ENCODE results near the gene MUC5B. TPM values are rescaled to one million over a fixed set of nuclear protein-coding genes. Genes with fewer than 3 reads are reported as not detected.

Gene MUC5B
- total and polyA plus RNA-seq, 2 donors (not counting 3 experiments of a cell fraction or from before 2014, with no cell fraction given) = not detected

DNA sequence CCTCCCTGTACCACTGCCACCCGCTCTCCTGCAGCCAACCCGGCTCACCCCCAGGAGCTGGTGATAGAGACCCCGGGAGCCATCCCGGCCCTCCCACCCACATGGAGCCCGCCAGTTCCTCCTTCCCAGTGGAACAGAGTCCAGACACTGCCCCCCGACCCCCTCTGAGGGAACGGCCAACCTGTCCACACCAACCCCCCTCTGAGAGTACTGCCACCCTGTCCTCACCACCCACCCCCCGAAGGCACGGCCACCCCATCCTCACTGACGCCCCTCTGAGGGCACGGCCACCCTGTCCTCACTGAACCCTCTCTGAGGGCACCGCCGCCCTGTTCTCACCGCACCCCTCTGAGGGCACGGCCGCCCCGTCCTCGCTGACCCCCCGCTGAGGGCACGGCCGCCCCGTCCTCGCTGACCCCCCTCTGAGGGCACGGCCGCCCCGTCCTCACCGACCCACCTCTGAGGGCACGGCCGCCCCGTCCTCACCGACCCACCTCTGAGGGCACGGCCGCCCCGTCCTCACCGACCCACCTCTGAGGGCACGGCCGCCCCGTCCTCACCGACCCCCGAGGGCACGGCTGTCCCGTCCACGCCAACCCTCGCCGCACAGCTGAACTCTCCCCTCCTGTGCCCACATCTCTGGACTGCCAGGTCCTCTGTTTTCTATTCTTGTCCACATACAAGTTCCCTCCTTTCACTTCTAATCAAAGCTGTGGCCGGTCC lies 68.6 kb downstream of the MUC5B start:
- Histone ChIP-seq H3K9ac (replicated peaks; ENCODE audit: extremely low read depth, insufficient read depth, low read length) (no peak overlapping the region), H3K4me3 (replicated peaks in 1 of 3; ENCODE audit: insufficient read depth in 1 of 3, low read depth in 1 of 3, low read length in 3 of 3) (no peak overlapping the region), H4K20me1 (replicated peaks; ENCODE audit: control insufficient read depth, extremely low read depth, insufficient read depth, low read length) (no peaks in the 10 kb centered on the region), H3K9me3 (replicated peaks; ENCODE audit: control insufficient read depth, insufficient read depth, low read length) (no peaks in the 10 kb centered on the region), H3K9me1 (replicated peaks; ENCODE audit: control insufficient read depth, extremely low read depth, insufficient read depth, low read length) (no peaks in the 10 kb centered on the region), H3K4me2 (ENCODE audit: insufficient read depth, low read length) (no peak overlapping the region), H3K79me2 (ENCODE audit: control insufficient read depth, insufficient read depth, low read length) (peaks cover 10% of the 10 kb centered on the region), H3K27ac (ENCODE audit: insufficient read depth, low read depth, low read length) (no peak overlapping the region), H3K27me3 (ENCODE audit: control insufficient read depth in 2 of 2, insufficient read depth in 2 of 2, low read length in 2 of 2) (no peaks in the 10 kb centered on the region), H2AFZ (ENCODE audit: low read depth, low read length) (no peak overlapping the region), H3K36me3 (ENCODE audit: control insufficient read depth in 2 of 2, extremely low read depth in 1 of 2, insufficient read depth in 2 of 2, low read length in 2 of 2) (peaks cover 3 to 40% of the 10 kb centered on the region in 2 experiments), H3K4me1 (ENCODE audit: control insufficient read depth, extremely low read depth, insufficient read depth, low read length) (no peaks in the 10 kb centered on the region)
- TF ChIP-seq GATA2 (IDR thresholded peaks at IDR 0.05; ENCODE audit: insufficient read depth, insufficient read length, low read depth, low read length) = no peak
- no peak for TF ChIP-seq POLR2A (IDR thresholded peaks at IDR 0.05; ENCODE audit: low read depth, low read length)
- TF ChIP-seq, protein P1, sequence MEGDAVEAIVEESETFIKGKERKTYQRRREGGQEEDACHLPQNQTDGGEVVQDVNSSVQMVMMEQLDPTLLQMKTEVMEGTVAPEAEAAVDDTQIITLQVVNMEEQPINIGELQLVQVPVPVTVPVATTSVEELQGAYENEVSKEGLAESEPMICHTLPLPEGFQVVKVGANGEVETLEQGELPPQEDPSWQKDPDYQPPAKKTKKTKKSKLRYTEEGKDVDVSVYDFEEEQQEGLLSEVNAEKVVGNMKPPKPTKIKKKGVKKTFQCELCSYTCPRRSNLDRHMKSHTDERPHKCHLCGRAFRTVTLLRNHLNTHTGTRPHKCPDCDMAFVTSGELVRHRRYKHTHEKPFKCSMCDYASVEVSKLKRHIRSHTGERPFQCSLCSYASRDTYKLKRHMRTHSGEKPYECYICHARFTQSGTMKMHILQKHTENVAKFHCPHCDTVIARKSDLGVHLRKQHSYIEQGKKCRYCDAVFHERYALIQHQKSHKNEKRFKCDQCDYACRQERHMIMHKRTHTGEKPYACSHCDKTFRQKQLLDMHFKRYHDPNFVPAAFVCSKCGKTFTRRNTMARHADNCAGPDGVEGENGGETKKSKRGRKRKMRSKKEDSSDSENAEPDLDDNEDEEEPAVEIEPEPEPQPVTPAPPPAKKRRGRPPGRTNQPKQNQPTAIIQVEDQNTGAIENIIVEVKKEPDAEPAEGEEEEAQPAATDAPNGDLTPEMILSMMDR (IDR thresholded peaks at IDR 0.05; ENCODE audit: extremely low read depth in 1 of 2, insufficient read depth in 1 of 2, low read depth in 1 of 2, low read length in 2 of 2) = no peak
- TF ChIP-seq POLR2AphosphoS5 (IDR thresholded peaks at IDR 0.05; ENCODE audit: insufficient read depth, low read depth, low read length) = no peak
- no peak for TF ChIP-seq FOS (IDR thresholded peaks at IDR 0.05; ENCODE audit: borderline replicate concordance, insufficient read depth, low read length)
- TF ChIP-seq, protein P2, sequence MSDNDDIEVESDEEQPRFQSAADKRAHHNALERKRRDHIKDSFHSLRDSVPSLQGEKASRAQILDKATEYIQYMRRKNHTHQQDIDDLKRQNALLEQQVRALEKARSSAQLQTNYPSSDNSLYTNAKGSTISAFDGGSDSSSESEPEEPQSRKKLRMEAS (IDR thresholded peaks at IDR 0.05; ENCODE audit: insufficient read depth, insufficient read length) = no peak
- TF ChIP-seq JUN (IDR thresholded peaks at IDR 0.05; ENCODE audit: borderline replicate concordance, insufficient read depth, insufficient read length, low read depth) = no peak
- no peak for TF ChIP-seq MYC (IDR thresholded peaks at IDR 0.05; ENCODE audit: low read depth, low read length)
- no peak for TF ChIP-seq EZH2 (IDR thresholded peaks at IDR 0.05; ENCODE audit: borderline replicate concordance, low read depth, low read length, severe bottlenecking)
- CTCF ChIA-PET = interaction anchor here (1.1 kb wide), 1 partner anchor 13 kb away, joined by 3 read pairs; no protein-coding TSS in a partner anchor
- POLR2A ChIA-PET = no interaction called here
- DNase-seq (ENCODE audit: low read depth, low spot score) = no peak
- dilution Hi-C loops (cut with MboI; ENCODE audit: extremely low pct_ligation_motif_present, low sequenced_read_pairs) (no loop called here), intact Hi-C loops (cut with micrococcal nuclease) (no loop called here)
- FAIRE-seq = no peak
- no TSS peak for BruUV-seq (replicated peaks)

Data from endothelial cell of umbilical vein (primary cell).